GM19238 (cell line): ENCODE measurements around the gene GOLGA5.

Experiments used
- DNase-seq: peaks from one replicate; pipeline ENCODE4 v3.0.0; 2011; ENCODE audit warnings: low spot score; ENCODE audit not compliant: insufficient read length

GOLGA5 gene

DNA sequence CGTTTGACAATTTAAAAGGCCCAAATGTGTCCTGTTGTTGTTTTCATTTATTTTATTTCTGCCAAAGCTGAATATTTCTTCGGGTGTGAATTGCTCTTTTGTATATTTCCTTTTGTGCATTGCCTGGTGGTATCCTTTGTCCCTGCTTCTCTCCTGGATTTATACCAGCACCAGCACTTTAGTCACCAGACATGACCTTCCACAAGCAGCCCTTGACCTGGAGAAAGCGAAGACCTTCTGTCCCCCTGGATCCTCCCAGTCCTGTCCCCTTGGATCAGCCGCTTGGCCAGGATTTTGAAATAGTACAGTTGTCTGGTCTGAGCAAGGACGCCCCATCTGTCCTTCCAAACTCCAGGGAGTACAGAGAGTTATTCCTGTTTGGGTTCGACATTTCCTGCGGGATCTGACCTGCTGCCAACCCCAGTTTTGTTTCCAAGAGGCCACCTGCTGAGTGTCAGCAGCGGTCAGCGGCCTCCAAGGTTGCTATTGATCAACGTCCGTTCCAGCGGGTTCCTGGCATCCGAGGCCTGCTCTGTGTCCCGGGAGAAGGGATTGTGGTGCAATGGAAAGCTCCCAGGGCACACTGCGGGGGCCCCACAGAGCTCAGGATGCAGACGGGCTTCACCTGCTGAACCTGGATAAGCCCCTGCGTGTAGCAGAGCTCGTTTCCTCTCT is 83.8 kb downstream of the GOLGA5 start:
- no peak for DNase-seq

DNA sequence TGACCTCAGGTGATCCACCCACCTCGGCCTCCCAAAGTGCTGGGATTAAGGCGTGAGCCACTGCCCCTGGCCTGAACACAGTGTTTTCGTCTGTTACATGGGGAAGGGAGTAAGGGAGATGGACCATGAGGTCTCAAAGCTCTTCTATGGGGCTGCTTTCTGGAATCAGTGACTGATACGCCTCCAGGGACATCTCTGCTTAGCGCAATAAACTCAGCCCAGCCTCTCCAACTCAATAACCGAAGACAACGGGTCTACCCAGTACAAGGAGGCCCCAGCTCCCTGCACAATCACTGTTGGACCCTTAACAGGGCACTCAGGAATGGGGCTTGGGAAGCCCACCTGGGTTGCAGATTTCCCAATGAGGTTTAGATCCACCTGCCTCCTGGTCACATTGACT is 86.2 kb downstream of the GOLGA5 start:
- DNase-seq = no peak

DNA sequence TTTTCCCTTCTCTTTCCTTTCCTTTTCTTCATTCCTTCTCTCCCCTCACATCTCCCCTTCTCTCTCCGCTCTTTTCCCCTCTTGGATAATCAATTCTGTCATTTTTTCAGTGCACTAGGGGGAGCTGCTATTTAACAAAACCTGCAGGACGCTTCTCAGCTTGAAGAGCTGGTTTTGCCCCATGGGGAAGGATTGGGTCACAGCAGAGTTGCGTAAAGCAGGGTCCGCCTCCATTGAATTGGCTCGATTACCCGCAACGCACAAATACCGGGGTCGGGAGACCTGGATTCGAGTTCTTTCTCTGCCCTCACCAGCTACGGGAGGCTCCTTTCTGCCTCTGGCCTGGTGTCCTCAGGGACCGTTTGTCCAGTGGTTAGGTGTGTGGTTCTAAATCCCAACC is 86.7 kb downstream of the GOLGA5 start:
- DNase-seq = no peak

- DNase-seq = no peak
Measured at GRCh38 chr14:92883066-92883465, 89.0 kb downstream of the GOLGA5 start.

- no peak for DNase-seq
Measured at GRCh38 chr14:92884410-92884809, 90.3 kb downstream of the GOLGA5 start.

DNA sequence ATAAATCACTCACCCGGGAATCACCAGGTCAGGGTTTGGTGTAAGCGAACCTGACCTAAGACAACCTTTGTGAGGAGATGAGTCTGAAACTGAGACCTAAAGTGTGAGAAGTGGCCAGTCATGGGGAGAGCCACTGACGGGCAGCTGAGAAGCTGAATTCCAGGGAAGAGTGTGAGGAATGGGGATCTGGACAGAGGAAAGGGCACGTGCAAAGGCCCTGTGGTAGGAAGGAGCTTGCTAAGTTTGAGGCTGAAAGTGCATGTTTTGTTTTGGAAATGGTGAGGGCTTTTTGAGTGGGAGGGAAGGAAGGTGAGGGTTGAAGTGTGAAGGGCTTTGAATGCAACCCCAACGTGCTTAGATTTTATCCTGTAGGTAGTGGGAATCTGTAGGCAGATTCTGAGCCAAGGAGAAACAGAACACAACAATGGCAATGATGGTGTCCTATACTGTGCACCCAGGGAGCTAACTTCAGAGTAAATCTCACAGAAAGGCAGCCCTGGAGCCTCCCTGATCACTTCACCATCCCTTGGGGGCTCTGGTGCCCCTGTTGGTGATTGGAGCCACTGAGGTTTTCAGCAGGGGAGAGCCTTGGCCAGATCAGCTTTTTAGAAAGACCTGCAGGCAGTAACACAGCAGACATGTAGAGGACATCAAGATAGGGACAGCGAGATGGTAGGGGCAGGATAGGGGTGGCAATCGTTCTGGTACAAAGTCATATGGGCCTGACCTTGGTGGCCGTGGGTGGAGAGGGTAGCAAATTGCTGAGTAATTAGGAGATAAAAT is 91.4 kb downstream of the GOLGA5 start:
- DNase-seq = no peak

DNA sequence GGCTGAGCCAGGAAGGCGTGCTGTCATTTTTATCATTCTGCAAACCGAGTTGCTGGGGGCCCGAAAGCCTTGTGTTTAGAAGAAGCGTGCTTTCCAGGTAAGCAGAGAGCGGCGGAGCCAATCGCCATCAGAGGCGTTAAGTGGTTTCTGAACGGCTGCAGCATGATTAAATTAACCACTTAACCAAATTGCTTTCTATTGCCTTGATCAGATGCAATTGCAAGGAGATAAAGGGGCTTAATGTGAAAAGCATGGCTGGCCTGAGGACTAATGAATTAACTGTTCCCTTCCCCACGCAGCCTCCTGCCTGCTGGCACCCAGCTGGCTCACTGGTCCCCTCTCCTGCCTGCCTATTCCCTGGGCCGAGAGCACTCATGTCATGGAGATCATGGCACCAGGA is 92.2 kb downstream of the GOLGA5 start:
- DNase-seq = no peak

DNA sequence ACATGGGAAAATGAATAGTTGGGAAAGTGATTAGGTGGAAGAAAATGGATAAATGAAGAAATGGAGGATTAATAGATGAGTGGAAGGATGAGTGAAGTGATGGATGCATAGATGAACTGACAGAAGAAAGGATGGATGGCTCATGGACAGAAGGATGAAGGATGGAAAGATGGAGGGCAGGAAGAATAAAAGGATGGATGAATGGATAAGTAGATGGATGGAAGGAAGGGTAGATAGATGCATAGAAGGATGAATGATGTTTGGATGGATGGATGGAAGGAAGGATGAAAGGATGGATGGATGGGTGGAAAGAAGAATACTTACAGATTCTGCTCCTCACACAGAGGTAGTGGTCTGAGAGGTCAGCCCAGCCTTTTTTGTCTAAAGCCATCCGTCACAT is 93.1 kb downstream of the GOLGA5 start:
- no peak for DNase-seq

GRCh38 chr14:92888896-92889295 is 94.8 kb downstream of the GOLGA5 start:
- no peak for DNase-seq
